ENCODE data around the gene CCKAR.

DNA sequence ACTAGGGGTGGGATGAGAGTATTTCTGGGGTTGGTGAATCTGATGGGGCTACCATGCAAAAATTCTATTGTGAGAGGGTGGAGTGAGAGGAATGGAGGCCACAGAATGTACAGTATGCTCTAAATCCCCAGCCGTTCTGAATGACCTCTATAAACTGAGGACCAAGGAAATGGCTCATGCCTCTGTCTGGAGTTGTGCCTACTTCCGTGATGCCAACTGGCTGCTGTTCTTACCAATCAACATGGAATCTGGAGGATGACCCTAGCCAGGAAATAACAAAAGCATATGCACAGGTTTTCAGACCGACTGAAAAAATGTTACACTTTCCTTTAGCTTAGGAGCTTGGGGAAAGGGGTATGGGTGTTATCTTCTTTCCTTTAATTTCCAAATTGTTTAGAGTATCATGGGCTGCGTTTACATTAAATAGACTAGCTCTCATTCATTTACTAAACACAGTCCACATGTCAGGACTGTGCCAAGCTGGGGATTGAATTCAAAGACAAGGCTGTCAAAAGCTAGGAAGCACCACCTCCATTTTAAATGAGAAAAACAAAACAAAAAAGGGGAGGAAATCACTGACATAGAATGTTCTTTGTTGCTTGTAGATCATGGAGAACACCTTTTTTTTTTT lies 20.2 kb upstream of the CCKAR start:
- TF ChIP-seq EZH2 (IDR thresholded peaks at IDR 0.05; ENCODE audit: insufficient read depth, poor library complexity, severe bottlenecking) (no peak), EZH2phosphoT487 (IDR thresholded peaks at IDR 0.05; ENCODE audit: insufficient read depth, low read depth) (no peak)

All from GM23248 (cell line).